ENCODE data around the gene APCDD1.
"Not testable (repeated sequence)": the region's sequence is repeated elsewhere in the genome, so short reads cannot be mapped to it uniquely, and the experiment has no call there.

Gene APCDD1

GRCh38 chr18:10461989-10462388 is 7.6 kb downstream of the APCDD1 start:
- DNase-seq, result no peak

- DNase-seq, result no peak
Measured at GRCh38 chr18:10462597-10462996, 8.2 kb downstream of the APCDD1 start.

- no peak for DNase-seq
Measured at GRCh38 chr18:10463096-10463495, 8.7 kb downstream of the APCDD1 start.

GRCh38 chr18:10463741-10464140 is 9.3 kb downstream of the APCDD1 start:
- peak in 5 of 56 donors; percentile 15 to 37 (median 23) for DNase-seq

GRCh38 chr18:10464161-10464648 is 9.8 kb downstream of the APCDD1 start:
- not testable (repeated sequence) for DNase-seq

GRCh38 chr18:10465174-10465939 is 10.9 kb downstream of the APCDD1 start:
- no peak for DNase-seq

- DNase-seq, result peak in 1 of 56 donors; percentile 19
Measured at GRCh38 chr18:10470429-10470828, 16.0 kb downstream of the APCDD1 start.

- DNase-seq, result no peak
Measured at GRCh38 chr18:10471574-10471973, 17.1 kb downstream of the APCDD1 start.

- no peak for DNase-seq
Measured at GRCh38 chr18:10473132-10473531, 18.7 kb downstream of the APCDD1 start.

- no peak for DNase-seq
Measured at GRCh38 chr18:10474309-10474708, 19.9 kb downstream of the APCDD1 start.

GRCh38 chr18:10475276-10475653 is 20.8 kb downstream of the APCDD1 start:
- no peak for DNase-seq

GRCh38 chr18:10475654-10476291 is 21.3 kb downstream of the APCDD1 start:
- peak in 40 of 56 donors; percentile 17 to 84 (median 56) for DNase-seq

GRCh38 chr18:10476338-10476791 is 21.9 kb downstream of the APCDD1 start:
- DNase-seq, result no peak

- no peak for DNase-seq
Measured at GRCh38 chr18:10477121-10477862, 22.9 kb downstream of the APCDD1 start.

- DNase-seq, result no peak
Measured at GRCh38 chr18:10477863-10478260, 23.4 kb downstream of the APCDD1 start.

- DNase-seq, result no peak
Measured at GRCh38 chr18:10481831-10482230, 27.4 kb downstream of the APCDD1 start.

GRCh38 chr18:10482363-10482984 is 28.0 kb downstream of the APCDD1 start:
- no peak for DNase-seq

GRCh38 chr18:10482985-10483949 is 28.8 kb downstream of the APCDD1 start:
- peak in 4 of 56 donors; percentile 23 to 35 (median 32) for DNase-seq

GRCh38 chr18:10485475-10485874 is 31.0 kb downstream of the APCDD1 start:
- no peak for DNase-seq

- DNase-seq, result no peak
Measured at GRCh38 chr18:10486362-10486761, 31.9 kb downstream of the APCDD1 start.
